Natural killer cell treated with Interleukin-12 subunit alpha and Interleukin-12 subunit beta and Interleukin-15 and Interleukin-18, amount 100 ng/mL, for 72 hours (primary cell): ENCODE data around the gene RAP2A. TPM values are rescaled to one million over a fixed set of nuclear protein-coding genes. Genes with fewer than 3 reads are reported as not detected.
A peak's percentile ranks its signal among the peaks of the same experiment; 100 is the strongest.

Experiments
- ATAC-seq, 2 donors: fragments of 150-1000 bp; cut with Tn5 transposase in 1 of 2; sonication (Bioruptor Pico), chemical (Tn5 transposase) in 1 of 2; 2 replicates each; pipeline ENCODE4 v1.10.0; 2021
- DNase-seq: peaks from one replicate; pipeline ENCODE4 v3.0.0; 2022; ENCODE audit warnings: low spot score
- H3K27ac Mint-ChIP-seq, 2 donors: 1 replicate in 1 of 2; 2 replicates in 1 of 2; pipeline ENCODE4 v1.8.0; 2022; ENCODE audit warnings: mixed read lengths in 2 of 2, mild to moderate bottlenecking in 1 of 2, moderate library complexity in 1 of 2
- H3K27me3 Mint-ChIP-seq, 2 donors: 1 replicate in 1 of 2; 2 replicates in 1 of 2; pipeline ENCODE4 v1.8.0; 2022; ENCODE audit warnings: mixed read lengths in 2 of 2
- H3K36me3 Mint-ChIP-seq: one replicate; pipeline ENCODE4 v1.8.0; 2022; ENCODE audit warnings: mixed read lengths
- H3K4me1 Mint-ChIP-seq, 2 donors: 1 replicate in 1 of 2; 2 replicates in 1 of 2; pipeline ENCODE4 v1.8.0; 2022; ENCODE audit warnings: low read depth in 2 of 2, mixed read lengths in 2 of 2, mild to moderate bottlenecking in 1 of 2
- H3K4me3 Mint-ChIP-seq: one replicate; pipeline ENCODE4 v1.8.0; 2022; ENCODE audit warnings: mixed read lengths
- H3K9me3 Mint-ChIP-seq: 2 replicates; pipeline ENCODE4 v1.8.0; 2022; ENCODE audit warnings: mixed read lengths
- total RNA-seq, 2 donors: library from RNA; stranded (reverse); gene quantifications; one replicate each; pipeline ENCODE4 v1.2.3, GENCODE V29; 2022

RAP2A gene
- total RNA-seq, 2 donors from 2014 or later, result 22.1 to 34.6 TPM

DNA sequence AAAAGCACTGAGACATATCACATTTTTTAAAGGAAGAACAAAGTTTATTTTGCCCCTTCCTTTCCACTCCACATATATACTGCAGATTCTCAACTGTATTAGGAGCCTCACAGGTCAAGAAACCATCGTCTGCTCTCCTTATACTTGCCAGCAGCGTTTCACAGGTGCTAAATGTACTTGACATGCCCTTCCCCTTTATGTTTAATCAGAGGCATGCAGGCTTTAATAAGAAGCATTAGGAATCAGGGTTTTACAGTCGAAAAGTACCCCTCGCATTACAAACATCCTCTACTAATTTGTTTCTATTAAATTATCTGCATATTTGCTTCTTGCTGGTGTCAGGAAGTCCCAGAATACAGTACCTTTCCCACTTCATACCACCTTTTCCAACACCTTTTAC lies 3.7 kb upstream of the RAP2A start:
- no peaks in the 10 kb centered on the region for H3K36me3 Mint-ChIP-seq
- DNase-seq (no peak), ATAC-seq (no peak)
- H3K4me1 Mint-ChIP-seq, result peaks cover 15 to 16% of the 10 kb centered on the region in 2 donors
- H3K27ac Mint-ChIP-seq, result no peak overlapping the region
- peaks cover 10% of the 10 kb centered on the region in 2 donors for H3K27me3 Mint-ChIP-seq
- no peaks in the 10 kb centered on the region for H3K9me3 Mint-ChIP-seq
- no peak overlapping the region for H3K4me3 Mint-ChIP-seq

DNA sequence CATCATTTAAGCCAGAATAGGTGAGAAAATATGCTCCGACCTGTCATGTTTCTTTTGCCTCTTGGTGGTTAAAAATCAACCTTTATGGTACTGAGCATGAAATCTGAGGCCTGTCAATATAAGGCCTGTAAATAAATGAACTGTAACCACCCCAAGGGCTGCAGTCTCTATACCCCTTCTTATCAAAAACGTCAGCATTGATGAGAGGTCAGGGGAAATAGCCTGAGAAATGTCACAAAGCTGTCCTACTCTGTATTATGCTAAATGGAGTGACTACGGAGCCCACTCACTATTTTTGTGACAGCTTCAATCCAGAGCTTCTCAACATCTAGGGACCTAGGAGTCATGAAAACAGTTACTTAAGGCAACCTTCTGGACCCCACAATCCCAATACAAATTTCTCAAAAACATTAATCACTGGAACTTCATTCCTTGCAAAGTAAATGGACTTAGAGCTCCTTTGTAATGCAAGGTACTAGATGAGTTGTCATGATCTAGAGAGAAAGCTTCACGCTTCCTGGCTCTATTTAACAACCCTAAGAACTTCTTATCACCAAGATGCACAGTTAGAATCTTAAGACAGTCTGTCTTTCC lies 2.7 kb upstream of the RAP2A start:
- Mint-ChIP-seq H3K9me3 (no peaks in the 10 kb centered on the region), H3K4me1 (peaks cover 19 to 23% of the 10 kb centered on the region in 2 donors), H3K36me3 (no peaks in the 10 kb centered on the region), H3K27ac (no peak overlapping the region), H3K27me3 (peaks cover 10% of the 10 kb centered on the region in 2 donors), H3K4me3 (no peak overlapping the region)
- DNase-seq (no peak), ATAC-seq (no peak)

DNA sequence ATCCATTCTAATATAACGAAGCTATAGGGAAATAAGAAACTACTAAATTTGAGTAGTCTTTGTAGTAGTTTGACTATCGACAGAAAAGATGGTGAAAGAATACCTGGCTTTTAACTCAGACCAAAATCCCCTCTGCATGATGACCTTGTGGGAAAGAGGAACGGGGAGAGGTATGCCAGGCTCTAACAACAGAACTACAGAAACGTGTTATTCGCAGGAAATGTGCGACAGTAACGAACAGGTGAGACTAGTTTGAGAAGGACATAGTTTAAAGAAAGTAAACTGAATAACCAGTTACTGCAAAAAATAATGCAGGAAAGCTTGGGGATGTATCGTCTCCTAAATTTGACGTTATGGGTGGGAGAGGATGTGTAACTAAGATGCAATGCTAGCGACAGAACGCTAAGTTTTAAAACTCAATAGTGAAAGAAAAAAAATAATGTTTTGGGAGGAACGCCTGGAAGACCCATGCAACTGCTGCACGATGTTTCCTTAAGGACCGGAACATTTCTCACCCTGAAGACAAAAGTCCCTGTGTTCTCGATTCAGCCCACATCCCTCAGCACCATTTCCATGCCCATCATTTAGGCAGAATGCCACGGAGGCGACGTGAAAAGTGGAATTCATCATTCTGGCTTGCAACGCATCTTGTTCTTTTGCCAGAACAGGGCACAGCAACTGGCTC lies 1.6 kb upstream of the RAP2A start:
- no peaks in the 10 kb centered on the region for H3K9me3 Mint-ChIP-seq
- no peak for DNase-seq
- H3K4me3 Mint-ChIP-seq, result peak overlapping the region; percentile 96
- H3K4me1 Mint-ChIP-seq, result peaks cover 21 to 28% of the 10 kb centered on the region in 2 donors
- peaks cover 10% of the 10 kb centered on the region in 2 donors for H3K27me3 Mint-ChIP-seq
- peak overlapping the region; percentile 95 for H3K27ac Mint-ChIP-seq
- H3K36me3 Mint-ChIP-seq, result no peaks in the 10 kb centered on the region
- ATAC-seq, result no peak

DNA sequence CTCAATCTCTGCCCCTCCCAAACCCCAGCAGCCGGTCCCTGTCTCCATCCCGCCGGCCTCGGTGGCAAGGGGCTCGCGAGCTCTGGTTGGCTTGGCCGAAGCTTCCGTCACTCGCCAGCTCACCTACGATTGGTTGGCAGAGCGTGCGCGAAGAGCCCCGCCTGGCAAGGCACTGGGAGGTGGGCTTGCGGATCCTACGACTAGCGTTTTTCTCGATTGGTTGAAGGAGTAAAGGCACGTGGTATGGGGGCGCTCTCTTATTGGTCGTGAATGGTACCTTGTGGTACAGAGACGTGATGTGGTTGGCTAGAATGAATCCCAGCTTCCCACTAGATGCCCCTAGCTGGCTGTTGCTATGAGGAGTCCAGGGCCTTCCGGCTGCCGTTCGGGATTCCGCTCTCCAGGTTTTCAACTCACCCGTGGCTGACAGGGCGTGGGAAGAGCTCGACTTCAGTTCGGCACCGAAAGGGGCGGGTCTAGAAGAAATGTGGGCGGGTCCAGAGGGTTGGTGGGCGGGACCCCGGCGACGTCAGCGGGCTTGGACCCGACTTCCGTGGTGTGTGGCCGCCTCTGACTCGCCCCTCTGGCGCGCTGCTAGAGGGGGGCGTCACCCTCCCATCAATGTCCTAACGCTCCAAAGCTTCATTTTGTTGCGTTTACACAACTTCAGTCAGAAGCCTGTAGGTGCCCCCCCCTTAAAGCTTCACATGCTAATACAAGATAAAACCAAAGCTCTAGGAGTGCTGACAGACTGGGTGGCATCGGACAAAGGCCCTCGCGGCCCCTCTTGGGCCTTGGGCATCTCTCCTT lies 847 bp upstream of the RAP2A start:
- Mint-ChIP-seq H3K36me3 (no peaks in the 10 kb centered on the region), H3K4me3 (peak overlapping the region; percentile 96), H3K27me3 (peaks cover 10% of the 10 kb centered on the region in 2 donors), H3K4me1 (peaks cover 21 to 28% of the 10 kb centered on the region in 2 donors), H3K9me3 (no peaks in the 10 kb centered on the region), H3K27ac (peak overlapping the region; percentile 95)
- peak; percentile 99 for DNase-seq
- peak; percentile 87 to 92 for ATAC-seq

DNA sequence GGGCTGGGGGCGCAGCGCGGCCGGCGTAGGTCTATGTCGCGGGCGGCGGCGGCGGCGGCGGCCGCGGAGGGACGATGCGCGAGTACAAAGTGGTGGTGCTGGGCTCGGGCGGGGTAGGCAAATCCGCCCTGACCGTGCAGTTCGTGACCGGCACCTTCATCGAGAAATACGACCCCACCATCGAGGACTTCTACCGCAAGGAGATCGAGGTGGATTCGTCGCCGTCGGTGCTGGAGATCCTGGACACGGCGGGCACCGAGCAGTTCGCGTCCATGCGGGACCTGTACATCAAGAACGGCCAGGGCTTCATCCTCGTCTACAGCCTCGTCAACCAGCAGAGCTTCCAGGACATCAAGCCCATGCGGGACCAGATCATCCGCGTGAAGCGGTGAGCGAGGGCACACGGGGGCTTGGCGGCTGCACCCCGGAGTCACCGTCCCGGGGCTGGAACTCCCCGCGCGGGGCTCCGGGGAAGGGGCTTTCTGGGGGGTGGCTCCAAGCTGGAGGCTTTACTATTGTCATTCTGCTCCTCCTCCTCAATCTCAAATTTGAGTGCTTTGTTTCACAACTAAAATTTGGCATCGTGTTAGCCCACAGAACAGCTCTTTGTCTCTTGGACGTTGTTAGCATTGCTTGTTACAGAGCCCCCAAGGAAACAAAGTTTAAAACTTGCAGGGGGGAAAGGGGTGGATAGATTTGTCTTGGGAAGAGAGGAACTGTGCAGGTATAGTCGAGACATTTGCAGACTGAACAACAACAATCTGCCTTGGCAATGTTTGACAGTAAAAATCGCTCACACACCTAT lies 630 bp downstream of the RAP2A start:
- H3K9me3 Mint-ChIP-seq, result no peaks in the 10 kb centered on the region

DNA sequence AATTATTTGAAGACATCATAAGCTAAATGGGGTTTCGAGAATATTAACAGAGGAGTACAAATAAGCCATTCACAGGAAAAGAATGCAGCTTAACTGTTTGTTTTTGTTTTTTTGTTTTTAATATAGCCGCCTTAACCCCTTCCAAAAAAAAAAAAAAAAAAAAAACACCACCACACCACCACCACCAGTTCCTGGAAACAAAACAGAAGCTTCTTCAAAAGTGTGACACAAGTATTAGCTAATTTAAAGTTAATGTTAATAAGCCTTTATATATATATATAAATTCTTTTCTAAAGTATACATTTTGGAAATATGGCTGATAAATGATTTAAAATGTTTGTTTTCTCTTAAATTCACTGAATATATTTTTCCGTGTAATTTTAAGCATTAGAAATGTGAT lies 1.4 kb downstream of the RAP2A start:
- H3K36me3 Mint-ChIP-seq, result no peaks in the 10 kb centered on the region

More for the DNA sequence above, 630 bp downstream of the RAP2A start:
- Mint-ChIP-seq H3K27ac (peak overlapping the region; percentile 68 to 86), H3K4me1 (peaks cover 21 to 28% of the 10 kb centered on the region in 2 donors), H3K4me3 (peak overlapping the region; percentile 98), H3K36me3 (no peaks in the 10 kb centered on the region), H3K27me3 (peaks cover 5 to 8% of the 10 kb centered on the region in 2 donors)
- no peak for ATAC-seq
- peak; percentile 64 for DNase-seq

DNA sequence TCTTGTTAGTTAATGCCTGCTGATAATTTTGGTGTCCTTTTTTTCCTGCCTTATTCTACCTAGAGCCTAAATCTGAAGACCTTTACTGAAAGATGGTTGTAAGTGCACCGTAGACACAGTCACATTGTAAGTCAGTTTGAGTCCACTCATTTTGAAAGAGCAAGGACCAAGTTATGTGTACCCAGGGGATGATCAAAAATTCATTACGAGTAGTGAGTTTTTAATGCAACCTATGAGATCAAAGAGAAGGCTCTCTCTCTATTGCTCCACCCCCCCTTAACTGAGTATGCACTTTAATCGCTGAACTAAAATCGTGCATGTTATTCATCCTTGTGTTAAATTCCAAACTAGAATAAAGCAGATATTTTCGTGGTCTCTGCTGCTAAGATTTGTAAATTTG lies 1.8 kb downstream of the RAP2A start:
- Mint-ChIP-seq H3K27ac (peak overlapping the region in 1 of 2 donors; percentile 68), H3K9me3 (no peaks in the 10 kb centered on the region), H3K4me3 (peak overlapping the region; percentile 98), H3K4me1 (peaks cover 21 to 28% of the 10 kb centered on the region in 2 donors), H3K27me3 (no peaks in the 10 kb centered on the region), H3K36me3 (no peaks in the 10 kb centered on the region)
- DNase-seq (no peak), ATAC-seq (no peak)

More for the DNA sequence above, 1.4 kb downstream of the RAP2A start:
- H3K4me3 Mint-ChIP-seq, result peak overlapping the region; percentile 98
- no peaks in the 10 kb centered on the region for H3K9me3 Mint-ChIP-seq
- peaks cover 21 to 28% of the 10 kb centered on the region in 2 donors for H3K4me1 Mint-ChIP-seq
- no peak for DNase-seq
- peaks cover 0 to 1% of the 10 kb centered on the region in 2 donors for H3K27me3 Mint-ChIP-seq
- H3K27ac Mint-ChIP-seq, result peak overlapping the region; percentile 68 to 86
- no peak for ATAC-seq

DNA sequence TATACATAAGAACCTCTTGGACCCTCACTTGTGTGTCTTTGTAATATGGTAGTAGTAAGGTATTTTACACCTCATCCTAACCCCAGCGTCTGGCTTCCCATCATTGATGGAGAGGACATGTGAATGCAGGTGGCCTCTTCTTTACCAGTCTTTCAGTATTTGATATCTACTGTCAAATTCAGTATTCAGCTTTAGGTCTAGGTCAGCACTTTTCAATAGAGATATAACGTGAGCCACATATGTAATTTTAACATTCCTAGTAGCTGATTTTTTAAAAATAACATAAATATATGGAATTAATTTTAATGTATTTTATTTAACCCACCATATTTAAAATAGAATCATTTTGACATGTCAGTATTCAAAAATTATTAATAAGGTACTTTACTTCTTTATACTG lies 2.9 kb downstream of the RAP2A start:
- Mint-ChIP-seq H3K27ac (no peak overlapping the region), H3K27me3 (no peaks in the 10 kb centered on the region), H3K4me3 (peak overlapping the region; percentile 98), H3K4me1 (peaks cover 18 to 27% of the 10 kb centered on the region in 2 donors), H3K36me3 (no peaks in the 10 kb centered on the region), H3K9me3 (no peaks in the 10 kb centered on the region)
- no peak for DNase-seq
- ATAC-seq, result no peak

DNA sequence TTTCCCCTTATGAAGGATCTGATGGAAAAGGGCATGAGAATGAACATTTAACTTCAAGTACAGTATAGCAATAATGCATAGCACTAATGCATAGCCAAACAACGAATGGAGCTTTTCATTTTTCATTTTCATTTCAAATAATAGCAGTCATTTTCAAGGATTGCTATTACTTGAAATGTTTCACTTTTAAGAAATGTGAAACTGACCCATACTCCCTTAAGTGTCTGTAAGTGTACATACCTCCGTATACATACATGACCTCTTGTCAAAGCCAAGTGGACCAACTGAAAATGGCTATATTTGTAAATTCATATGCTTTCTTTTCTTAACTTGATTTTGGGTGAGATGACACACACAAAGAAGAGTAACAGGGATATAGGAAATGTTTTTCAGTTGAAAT lies 3.8 kb downstream of the RAP2A start:
- Mint-ChIP-seq H3K36me3 (no peaks in the 10 kb centered on the region), H3K27ac (no peak overlapping the region), H3K27me3 (no peaks in the 10 kb centered on the region), H3K9me3 (no peaks in the 10 kb centered on the region), H3K4me1 (peaks cover 11 to 19% of the 10 kb centered on the region in 2 donors), H3K4me3 (no peak overlapping the region)
- ATAC-seq (no peak), DNase-seq (no peak)

DNA sequence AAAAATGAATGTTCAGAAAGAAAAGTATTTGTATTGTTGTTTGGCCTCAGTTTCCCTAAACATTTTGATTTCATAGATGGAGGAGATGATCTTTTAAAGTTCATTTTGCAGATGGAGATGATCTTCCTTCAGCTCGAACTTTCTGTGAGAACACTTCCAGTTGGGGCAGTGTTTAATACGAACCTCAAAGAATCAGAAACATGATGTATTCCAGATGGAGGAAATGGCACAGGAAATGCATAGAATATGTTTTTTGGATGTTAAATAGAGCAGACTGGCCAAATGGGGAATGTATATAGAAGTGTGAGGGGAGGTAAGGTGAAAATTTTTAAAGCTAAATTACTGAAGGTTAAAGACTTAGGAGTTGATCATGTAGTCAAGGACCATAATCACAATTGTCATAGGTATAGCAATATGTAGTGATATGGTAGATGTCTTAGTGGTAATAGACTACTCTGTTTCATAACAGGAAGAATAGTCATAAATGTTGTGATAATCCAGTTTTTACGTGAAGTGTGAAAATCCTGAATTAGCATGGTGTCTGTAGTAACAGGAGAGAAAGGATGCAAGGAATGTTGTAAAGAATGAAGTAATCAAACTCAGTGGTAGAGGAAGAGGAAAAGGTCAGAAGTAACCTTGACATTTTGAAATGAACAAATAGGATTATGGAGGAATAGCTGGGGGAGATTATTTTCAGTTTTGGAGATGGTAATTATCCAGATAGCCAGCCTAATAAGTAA lies 5.1 kb downstream of the RAP2A start:
- Mint-ChIP-seq H3K4me1 (peaks cover 9 to 19% of the 10 kb centered on the region in 2 donors), H3K36me3 (no peaks in the 10 kb centered on the region), H3K27ac (no peak overlapping the region), H3K4me3 (no peak overlapping the region), H3K27me3 (no peaks in the 10 kb centered on the region), H3K9me3 (no peaks in the 10 kb centered on the region)
- no peak for DNase-seq
- no peak for ATAC-seq

DNA sequence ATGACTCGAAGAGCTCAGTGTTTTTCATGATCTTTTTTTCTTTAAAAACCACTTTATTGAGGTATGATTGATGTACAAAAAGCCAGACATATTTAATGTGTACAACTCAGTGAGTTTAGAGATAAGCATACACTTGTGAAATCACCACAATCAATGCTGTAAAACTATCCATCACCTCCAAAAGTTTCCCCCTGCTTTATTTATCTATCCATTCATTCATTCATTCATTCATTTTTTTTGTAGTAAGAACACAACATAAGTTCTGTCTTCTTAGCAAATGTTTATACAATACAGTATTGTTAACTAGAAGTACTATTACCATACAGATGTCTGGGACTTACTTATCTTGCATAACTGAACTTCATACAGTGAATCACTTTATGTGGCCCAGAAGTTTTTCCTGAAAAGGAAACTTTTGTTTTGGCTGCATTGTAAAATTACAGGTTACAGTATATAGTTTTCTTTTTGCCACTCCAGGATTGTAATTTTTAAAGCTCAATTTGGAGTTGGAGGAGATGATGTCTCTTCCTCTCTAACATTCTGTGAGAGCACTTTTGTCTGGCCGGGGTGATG lies 6.7 kb downstream of the RAP2A start:
- Mint-ChIP-seq H3K9me3 (no peaks in the 10 kb centered on the region), H3K27me3 (no peaks in the 10 kb centered on the region), H3K4me3 (no peak overlapping the region), H3K4me1 (peaks cover 7 to 11% of the 10 kb centered on the region in 2 donors), H3K27ac (no peak overlapping the region), H3K36me3 (no peaks in the 10 kb centered on the region)
- ATAC-seq, result no peak
- DNase-seq, result no peak

DNA sequence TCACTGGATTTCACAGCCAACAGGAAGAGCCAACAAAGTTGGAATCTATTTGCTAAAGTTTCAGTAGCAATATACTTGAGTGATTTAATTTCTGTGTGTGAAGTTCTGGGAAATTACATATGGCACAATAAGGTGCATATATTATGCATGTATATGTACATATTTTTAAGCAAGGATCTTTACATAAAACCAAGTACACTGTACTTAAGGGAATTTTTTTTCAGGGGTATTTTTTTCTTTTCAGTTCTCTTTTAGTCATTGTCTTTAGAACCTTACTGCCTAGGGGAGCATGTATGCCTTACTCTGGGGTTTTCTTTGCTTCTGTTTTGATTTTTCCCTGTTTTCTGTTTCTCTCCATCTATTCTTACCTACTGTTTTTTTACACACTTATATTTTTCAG lies 7.4 kb downstream of the RAP2A start:
- no peak for DNase-seq

More for the DNA sequence above, 7.4 kb downstream of the RAP2A start:
- no peak overlapping the region for H3K27ac Mint-ChIP-seq
- H3K4me1 Mint-ChIP-seq, result peaks cover 4 to 5% of the 10 kb centered on the region in 2 donors
- no peaks in the 10 kb centered on the region for H3K36me3 Mint-ChIP-seq
- no peaks in the 10 kb centered on the region for H3K27me3 Mint-ChIP-seq
- ATAC-seq, result no peak
- no peaks in the 10 kb centered on the region for H3K9me3 Mint-ChIP-seq
- H3K4me3 Mint-ChIP-seq, result no peak overlapping the region
